Endometrial microvascular endothelial cells (primary cell): ENCODE results near the gene CPSF4. TPM values are rescaled to one million over a fixed set of nuclear protein-coding genes. Genes with fewer than 3 reads are reported as not detected.

Experiments
- in situ Hi-C: cut with HindIII; loops from 2 replicates; pipeline ENCODE4 v1.10.0; 2017; ENCODE audit warnings: low sequenced_read_pairs, low pct_unique_long_range_greater_than_20kb; ENCODE audit errors: inconsistent ontology term
- total RNA-seq: library from RNA; depleted of rRNA; stranded (reverse); fragments of >200 nt; gene quantifications from one replicate; pipeline ENCODE4 v1.2.3, GENCODE V29; 2015; ENCODE audit errors: inconsistent ontology term

The CPSF4 gene
- total RNA-seq, result 25.1 TPM

DNA sequence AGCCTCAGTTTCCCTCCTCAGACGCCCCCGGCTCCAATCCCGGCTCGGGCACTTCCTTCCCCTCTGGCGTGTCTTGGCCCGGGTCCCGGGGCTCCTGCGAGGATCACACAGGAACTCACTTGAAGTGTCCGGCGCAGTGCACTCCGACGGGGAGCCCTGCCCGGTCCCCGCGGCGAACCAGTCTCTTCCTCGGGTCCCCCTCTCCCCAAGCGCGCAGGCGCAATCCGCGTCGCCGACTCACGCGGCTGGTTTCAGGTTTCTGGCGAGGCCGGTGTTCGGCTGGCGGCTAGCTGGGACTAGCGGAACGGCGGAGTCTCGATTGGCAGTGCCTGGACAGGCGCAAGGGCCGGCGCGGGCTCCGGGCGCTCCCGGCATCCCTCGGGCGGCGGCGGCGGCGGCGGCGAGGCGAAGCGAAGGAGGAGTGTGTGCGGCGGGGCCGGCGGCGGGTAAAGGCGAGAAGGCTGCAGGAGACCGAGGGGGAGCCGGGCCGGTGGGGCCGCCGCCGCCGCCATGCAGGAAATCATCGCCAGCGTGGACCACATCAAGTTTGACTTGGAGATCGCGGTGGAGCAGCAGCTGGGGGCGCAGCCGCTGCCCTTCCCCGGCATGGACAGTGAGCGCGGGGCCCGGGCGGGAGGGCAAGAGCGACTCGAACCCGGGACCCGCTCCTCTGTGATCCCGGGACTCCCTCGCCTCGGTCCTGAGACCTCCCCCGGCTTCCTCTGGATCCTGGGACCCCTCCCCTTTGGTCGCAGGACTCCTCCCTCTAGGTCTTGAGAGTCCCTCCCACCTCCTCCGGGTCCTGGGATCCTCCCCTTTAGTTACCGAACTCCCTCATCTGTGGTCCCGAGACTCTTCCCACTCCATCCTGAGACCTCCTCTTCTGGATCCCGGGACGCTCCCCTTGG lies at the start of gene CPSF4, which contains the start of gene PTCD1:
Gene CPSF4 (plus strand): TSS at position 371 of the 908 bp plus-strand sequence. CDS start 140 bp downstream, at position 511.
Gene PTCD1 (minus strand): TSS at position 226 of the 908 bp plus-strand sequence. CDS start 3,556 bp downstream, outside the sequence.
- in situ Hi-C loops, result no loop called here

DNA sequence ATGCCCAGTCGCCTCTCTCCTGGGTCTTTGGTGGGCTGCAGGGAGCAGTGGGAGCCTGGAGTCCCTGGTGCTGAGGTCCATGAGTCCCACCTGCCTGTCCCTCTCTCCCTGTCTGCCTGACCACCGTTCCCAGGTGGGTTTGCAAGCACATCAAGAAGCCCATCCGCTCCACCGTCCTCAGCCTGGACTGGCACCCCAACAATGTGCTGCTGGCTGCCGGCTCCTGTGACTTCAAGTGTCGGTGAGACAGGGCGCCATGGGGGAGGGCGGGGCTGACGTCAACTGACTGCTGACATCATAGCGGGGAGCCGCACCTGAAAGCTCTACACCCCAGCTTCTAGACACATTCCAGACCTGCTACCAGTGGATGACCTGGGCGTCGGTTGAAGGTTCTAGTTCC lies 49.0 kb upstream of the CPSF4 start:
- in situ Hi-C loops, result no loop called here

DNA sequence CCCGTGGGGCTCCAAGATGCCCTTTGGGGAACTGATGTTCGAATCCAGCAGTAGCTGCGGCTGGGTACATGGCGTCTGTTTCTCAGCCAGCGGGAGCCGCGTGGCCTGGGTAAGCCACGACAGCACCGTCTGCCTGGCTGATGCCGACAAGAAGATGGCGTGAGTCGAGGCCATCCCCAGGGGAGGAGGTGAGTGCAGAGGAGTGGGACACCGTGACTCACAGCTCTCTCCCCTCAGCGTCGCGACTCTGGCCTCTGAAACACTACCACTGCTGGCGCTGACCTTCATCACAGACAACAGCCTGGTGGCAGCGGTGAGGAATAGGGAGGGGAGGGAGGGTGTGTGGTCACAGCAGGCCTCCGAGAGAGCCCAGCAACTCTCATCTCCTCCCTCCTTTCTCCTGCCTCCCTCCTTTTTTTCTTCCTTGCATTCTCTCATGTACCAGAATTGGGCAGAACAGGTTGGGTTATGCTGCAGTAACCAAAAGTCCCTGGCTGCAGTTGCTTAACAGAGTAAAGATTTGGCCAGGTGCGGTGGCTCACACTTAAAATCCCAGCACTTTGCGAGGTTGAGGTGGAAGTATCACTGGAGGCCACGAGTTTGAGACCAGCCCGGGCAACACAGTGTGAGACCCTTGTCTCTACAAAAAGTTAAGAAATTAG lies 47.7 kb upstream of the CPSF4 start:
- in situ Hi-C loops, result no loop called here

DNA sequence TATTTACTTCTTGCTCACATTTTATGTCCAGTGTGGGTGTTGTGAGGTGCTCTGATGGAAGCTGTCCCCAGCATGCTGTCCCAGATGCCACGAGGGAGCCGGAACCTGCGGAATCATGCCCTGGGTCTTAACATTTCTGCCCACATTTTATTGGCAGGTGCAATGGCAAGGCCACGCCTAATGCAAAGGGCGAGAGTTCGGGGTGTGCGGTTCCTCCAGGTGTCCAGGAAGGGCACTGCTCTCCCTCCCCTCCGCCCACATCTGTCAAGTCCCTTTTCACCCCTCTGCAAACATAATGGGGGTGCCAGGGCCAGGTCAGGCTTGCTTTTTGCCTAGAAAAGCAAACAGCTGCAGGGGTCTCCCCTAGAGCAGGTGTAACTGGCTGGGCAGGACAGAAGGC lies 46.7 kb upstream of the CPSF4 start:
- in situ Hi-C loops, result no loop called here

DNA sequence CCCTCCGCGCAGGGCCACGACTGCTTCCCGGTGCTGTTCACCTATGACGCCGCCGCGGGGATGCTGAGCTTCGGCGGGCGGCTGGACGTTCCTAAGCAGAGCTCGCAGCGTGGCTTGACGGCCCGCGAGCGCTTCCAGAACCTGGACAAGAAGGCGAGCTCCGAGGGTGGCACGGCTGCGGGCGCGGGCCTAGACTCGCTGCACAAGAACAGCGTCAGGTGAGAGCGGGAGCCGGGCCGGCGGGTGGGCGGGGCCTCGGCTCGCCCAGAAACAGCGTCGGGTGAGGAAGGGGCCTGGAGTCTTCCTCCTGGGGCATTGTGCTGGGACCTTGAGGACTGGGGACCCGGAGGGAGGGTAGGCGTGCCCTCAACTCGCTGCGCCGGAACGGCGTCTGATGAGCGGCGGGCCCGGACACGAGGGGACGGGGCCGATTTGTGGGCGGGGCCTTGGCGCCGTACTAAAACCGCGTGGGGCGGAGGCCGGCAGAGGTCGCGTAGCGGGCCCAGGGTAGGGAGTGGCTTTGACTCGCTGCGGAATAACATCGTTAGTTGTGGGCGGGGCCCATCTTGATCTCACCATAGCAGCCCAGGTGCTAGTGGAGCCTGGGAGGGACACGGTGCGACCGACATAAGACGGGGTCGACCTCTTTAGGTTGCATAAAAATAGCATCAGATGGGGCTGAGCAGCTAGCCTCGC lies 45.9 kb upstream of the CPSF4 start:
- in situ Hi-C loops, result no loop called here

DNA sequence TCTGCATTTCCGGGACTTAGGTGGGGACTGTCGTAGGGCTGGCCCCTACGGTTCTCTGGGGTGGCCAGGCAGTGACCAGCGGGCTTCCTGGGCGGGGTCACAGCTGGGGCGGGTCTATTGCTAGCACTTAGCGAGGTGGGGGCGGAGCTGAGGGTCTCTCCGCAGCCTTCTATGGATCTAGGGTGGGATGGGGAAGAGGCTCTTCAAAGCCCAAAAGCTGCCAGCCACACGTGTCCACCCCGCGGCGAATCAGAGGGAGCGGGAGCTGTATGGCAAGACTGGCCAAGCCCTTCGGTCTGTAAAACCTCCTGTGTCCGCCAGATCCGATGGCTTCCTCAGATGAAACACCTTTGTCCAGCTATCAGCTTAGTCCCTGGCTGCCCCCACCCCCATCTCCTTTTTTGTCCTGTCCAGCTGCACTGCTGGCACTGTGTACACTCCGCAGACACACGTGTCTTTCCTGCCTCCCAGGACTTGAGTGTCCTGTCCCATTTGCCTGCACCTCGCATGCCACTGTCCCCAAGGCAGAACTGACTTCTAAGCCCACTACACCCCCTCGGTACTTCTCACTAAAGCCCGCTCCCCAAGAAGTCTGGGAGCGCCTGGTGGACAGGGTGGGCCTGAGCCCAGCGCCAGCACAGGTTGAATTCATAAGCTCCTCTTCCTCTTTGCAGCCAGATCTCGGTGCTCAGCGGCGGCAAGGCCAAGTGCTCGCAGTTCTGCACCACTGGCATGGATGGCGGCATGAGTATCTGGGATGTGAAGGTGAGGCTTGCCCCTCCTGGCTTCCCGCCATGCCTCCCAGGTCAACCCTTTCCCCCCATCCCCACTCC lies 45.2 kb upstream of the CPSF4 start:
- in situ Hi-C loops, result no loop called here

DNA sequence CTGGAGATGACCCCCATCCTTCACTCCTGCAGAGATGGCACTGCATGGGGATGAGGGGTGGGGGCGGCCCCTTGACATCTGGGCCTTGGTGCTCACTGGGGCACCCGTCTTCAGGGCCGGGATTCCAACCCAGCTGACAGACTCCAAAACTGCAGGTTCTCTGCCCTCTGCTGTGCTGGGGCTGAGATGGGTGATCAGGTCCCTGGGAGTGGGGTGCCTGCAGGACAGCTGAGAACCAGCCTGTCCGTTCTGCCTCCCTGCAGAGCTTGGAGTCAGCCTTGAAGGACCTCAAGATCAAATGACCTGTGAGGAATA lies 44.6 kb upstream of the CPSF4 start:
- in situ Hi-C loops, result no loop called here

DNA sequence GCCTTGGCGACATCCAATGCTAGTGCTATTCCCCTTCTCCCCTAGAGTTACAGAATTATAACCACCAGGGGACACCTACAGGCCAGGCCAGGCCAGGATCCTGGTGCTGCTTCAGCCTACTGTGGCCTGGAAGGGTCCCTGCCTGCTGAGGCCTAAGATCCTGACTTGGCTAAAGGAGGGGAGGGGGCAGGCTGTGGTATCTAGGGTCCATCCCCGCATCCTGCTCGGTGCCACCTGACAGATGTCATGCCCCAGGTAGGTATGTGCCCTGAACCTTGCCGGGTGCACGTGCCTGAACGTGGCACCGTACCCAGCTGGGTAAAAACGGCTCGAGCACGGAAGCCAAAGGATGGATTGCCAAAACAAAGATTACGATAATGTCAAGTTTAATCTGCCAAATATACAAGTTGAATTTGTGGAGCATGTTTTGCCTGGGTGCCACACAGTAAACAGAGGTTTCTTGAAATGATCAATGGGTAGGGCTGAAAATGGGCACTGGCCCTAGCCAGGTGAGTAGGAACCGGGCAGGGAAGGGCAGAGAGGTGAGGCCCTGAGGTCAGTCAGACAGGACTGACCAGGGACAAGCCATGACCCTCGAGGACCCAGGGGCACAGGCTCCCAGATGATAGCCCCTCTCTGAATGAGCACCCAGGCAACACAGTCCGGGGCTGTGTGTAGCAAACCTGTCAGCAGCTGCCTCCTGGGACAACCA lies 43.0 kb upstream of the CPSF4 start:
- in situ Hi-C loops, result no loop called here

DNA sequence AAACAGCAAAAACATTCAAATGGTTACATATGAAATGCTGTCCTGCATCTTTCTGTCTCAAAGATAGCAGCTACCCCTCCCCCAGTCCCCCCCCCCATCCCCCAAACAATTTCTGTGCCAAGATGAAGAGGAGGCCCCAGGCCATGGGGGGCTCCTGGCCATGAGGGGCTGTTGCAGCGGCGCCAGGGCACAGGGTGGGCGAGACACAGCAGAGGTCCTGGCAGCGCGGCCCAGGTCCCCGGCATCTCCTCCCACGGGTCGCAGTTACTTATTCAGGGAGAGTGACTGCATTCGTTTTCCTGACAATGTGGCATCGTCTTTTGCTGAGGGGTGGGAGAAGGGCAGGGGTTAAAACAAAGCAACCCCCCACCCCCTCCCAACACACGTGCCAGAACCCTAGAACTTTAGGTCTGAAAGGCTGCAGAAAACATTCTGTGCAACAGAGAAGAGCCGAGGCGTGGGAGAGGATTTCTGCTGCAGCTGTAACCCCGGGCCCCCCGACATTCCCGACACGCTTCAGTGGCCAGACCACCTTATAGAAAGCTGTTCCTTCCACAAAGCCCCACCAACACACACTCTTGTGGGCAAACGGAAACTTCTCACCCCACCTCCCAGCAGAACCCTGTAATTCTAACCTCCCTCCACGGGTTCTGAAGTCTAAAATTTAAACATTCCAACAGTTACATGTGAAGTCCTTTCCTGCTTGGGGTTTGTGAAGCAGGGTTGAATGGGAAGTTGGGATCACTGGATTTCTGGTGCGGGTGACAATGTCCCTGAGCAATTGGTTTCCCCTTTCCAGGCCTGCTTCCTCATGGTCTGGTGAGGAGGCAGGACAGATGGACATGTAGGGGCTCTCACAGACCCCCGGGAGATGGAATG lies 42.1 kb upstream of the CPSF4 start:
- in situ Hi-C loops, result no loop called here

DNA sequence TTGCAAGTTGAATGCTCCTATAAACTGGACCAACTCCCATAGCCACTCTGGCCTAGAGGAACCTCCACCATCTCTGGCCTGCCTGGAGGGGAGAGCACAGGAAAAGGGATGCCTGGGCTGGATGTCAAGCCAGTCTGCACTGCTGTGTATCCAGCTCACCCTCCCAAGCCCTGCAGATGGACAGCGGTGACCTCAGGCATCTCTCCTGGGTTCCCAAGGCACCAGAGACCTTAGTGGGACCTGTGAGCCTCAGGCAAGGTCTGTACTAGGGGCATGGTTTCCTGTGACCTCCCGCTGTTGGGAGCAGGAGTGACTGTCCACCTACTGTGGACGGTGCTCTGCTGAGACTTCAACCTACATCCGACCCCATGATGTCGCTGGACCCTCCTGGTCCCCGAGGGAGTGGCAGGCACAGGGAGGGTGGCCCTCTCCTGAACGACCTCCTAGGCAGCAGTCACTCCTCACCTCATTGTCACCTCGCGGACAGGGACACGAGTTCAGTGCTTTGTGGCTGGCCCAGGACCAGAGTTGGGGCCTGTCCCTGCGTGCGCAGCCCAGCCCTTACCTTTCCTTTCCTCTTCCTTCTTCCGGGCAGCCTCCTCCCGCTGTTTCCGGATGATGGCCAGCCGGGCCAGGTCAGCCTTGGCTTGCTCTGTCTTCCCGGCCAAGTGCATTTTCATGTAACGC lies 41.3 kb upstream of the CPSF4 start:
- in situ Hi-C loops, result no loop called here

DNA sequence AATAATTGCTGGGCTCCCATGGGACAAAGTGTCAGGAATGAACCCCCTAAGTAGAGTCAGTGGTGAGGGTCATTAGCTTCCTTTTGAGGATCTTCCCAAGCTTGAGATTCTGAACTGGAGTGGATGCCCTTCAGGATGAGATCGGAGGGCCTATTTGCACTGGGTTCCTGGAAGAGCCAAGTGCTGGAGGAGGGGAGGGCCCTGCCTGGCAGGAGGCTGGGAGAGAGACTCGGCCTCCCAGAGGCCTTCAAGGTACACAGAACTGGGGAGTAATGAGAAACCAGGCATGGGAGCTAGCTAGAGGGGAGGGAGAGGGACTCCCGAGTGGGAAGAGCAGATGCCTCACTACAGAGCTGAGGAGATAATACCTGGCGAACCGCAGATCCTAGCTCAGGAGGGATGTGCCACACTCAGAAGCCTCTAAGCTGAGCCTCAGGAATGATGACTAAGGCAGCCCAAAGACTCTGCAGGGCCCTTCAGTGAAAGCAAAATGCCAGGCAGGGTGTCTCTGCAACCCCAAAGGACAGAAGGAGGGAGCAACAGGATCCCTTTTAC lies 39.8 kb upstream of the CPSF4 start:
- in situ Hi-C loops, result no loop called here

DNA sequence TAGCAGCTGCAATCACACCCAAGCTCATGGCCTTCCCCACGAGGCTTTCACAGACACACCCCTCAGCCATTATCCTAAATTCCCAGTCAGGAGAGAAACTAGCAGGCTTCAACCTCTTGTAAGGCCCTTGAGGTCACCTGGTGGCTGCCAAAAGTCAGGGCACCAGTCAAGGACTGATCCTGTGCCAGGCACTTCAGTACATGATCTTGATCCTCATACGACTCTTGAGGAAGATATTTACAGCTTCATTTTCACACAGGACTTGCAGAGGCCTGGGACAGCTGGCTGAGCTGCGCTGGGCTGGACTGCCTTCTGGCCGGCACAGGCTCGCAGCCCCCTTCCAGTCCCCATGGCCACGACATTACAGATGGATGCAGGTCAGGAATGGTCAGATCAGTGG lies 39.1 kb upstream of the CPSF4 start:
- in situ Hi-C loops, result no loop called here

DNA sequence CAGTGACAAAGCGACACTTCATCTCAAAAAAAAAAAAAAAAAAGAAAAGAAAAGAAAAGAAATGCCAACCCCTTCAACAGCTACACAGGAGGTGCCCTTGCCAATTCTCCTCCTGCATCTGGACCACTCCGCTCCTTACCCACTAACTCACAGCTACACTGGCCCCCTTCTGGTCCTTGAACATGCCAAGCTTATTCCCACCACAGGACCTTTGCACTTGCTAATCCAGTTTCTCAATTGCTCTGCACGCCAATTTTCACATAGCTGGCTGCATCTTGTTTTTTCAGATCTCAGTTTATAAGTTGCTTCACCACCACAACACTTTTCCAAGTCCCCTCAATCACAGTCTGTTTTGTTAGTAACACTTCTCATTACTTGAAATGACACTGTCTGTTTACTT lies 35.9 kb upstream of the CPSF4 start:
- in situ Hi-C loops, result no loop called here

DNA sequence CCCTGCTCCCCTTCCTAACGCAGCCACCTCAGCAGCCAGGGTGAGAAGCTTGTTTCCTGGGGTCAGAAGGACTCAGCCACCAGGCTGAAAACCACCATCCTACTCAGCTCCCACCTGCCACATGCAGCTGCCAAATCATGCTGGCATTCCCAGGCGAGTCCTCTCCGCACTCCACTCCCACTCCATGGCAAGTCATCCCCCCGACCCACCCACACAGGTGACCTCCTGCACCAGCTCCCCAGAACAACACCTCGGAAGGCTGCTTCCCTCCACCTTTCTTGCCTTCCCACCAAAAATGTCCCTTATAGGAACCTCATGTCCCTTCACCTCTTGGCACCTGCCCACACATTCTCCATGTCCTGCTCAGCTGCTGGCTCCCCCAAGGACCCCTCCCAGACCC lies 35.0 kb upstream of the CPSF4 start:
- in situ Hi-C loops, result no loop called here

DNA sequence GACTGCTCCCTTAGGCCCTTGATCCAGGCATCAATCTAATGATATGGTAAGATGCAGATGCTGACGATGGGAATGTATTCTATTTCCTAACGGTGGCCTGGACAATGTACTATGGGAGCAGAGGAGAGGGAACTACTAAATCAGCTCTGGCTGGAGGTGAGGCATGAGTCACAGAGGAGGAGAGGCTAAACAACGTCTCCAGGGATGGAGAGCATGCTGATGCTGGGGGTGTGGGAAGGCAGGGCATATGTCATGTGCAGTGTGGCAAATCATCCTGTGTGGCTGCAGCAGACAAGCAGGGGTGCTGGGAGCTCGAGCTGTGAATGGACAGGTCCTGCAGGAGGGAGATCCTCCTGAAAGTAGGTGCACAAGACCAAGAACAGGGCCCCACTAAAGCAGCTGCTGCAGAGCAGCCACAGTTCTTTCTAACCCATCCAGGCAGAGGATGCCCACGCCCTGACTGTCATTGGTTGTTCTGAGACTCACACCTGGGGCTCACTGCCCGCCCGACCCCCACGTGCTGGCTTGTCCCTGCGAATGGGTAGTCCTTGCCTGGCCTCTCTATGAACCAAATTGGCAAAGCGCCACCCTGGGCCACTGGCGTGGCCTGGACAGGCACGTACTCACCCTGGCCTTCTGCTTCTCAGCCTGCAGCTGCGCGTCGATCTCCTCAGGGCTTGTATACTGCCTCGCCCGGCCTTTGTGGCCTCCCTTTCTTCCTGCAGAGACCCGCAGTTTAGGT lies 34.3 kb upstream of the CPSF4 start:
- in situ Hi-C loops, result no loop called here

DNA sequence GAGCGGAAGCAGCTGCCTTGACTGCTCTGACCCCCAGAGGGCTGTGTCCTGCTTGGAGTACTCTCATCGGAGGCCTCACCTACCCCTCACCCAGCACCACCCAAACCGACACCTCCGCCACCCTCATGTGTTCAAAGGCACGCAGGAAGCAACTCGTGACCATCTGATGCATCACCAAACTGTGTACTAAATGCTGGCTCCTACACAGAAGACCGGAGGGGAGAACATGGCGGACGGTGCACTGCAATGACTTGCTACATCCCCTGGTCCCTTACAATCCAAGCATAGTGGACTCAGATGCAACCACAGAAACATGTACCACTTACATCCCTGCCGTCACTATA lies 33.8 kb upstream of the CPSF4 start:
- in situ Hi-C loops, result no loop called here
